ENCODE results near the gene NME5. TPM values are rescaled to one million over a fixed set of nuclear protein-coding genes. Genes with fewer than 3 reads are reported as not detected.

The NME5 gene
- total RNA-seq, 1 experiment from 2014 or later = 3.1 TPM

- peak; percentile 72 for ATAC-seq
- BruUV-seq (replicated peaks) = no TSS peak
- TF ChIP-seq ATF3 (IDR thresholded peaks at IDR 0.05) (no peak), EZH2phosphoT487 (IDR thresholded peaks at IDR 0.05; ENCODE audit: borderline replicate concordance) (no peak), JUND (IDR thresholded peaks at IDR 0.05) (no peak), EGR1 (IDR thresholded peaks at IDR 0.05; ENCODE audit: low read depth) (no peak), CTCF (IDR thresholded peaks at IDR 0.05 in 2 of 3, conservative IDR thresholded peaks at IDR 0.05 in 1 of 3; ENCODE audit: borderline replicate concordance in 1 of 3, insufficient read depth in 1 of 3, low read depth in 2 of 3, low read length in 2 of 3) (no peak), REST (IDR thresholded peaks at IDR 0.05; ENCODE audit: low read depth) (no peak), MAX (IDR thresholded peaks at IDR 0.05) (no peak), TCF7L2 (IDR thresholded peaks at IDR 0.05; ENCODE audit: borderline replicate concordance, extremely low read depth, insufficient read depth, insufficient read length) (no peak), CEBPB (IDR thresholded peaks at IDR 0.05; ENCODE audit: low read depth) (no peak), RAD21 (IDR thresholded peaks at IDR 0.05; ENCODE audit: low read depth) (no peak), ELF1 (IDR thresholded peaks at IDR 0.05; ENCODE audit: borderline replicate concordance, low read depth) (no peak), SRF (IDR thresholded peaks at IDR 0.05; ENCODE audit: low read depth) (no peak), ZBTB33 (IDR thresholded peaks at IDR 0.05; ENCODE audit: extremely low read depth, insufficient replicate concordance, low read length) (no peak), SP1 (IDR thresholded peaks at IDR 0.05; ENCODE audit: low read depth) (no peak), ZFX (IDR thresholded peaks at IDR 0.05) (no peak), EZH2 (IDR thresholded peaks at IDR 0.05) (no peak), ZNF274 (IDR thresholded peaks at IDR 0.05; ENCODE audit: low read depth, low read length) (no peak), SIN3A (IDR thresholded peaks at IDR 0.05; ENCODE audit: low read depth) (no peak)
- H3K27me3 ChIP-seq (ENCODE audit: insufficient read depth, low read length) = no peaks in the 10 kb centered on the region; the same call in 1 of the 2 replicates
- H3K4me1 ChIP-seq (ENCODE audit: control insufficient read depth in 1 of 2, insufficient read depth in 2 of 2, low read length in 2 of 2) = peaks cover 0 to 14% of the 10 kb centered on the region in 2 experiments; a peak in 2 of 4 replicates
- no peaks in the 10 kb centered on the region for H3K36me3 ChIP-seq (ENCODE audit: control insufficient read depth in 1 of 2, insufficient read depth in 2 of 2, low read length in 2 of 2)
- RAD21 ChIA-PET (ENCODE audit: low non-redundant PET in 1 of 2, low total read pairs in 2 of 2, uncharacterized antibody in 2 of 2, unreplicated experiment in 2 of 2) = no interaction called here
- no peak overlapping the region for H2AFZ ChIP-seq (ENCODE audit: low read depth, low read length, poor library complexity, severe bottlenecking)
- no peaks in the 10 kb centered on the region for H3K9me2 ChIP-seq (ENCODE audit: insufficient read depth)
- DNase-seq (ENCODE audit: low read depth, low spot score) = peak; percentile 28
- CTCF ChIA-PET = no interaction called here
- no peak overlapping the region for H3K4me3 ChIP-seq (replicated peaks in 1 of 2; ENCODE audit: low read depth in 1 of 2, low read length in 2 of 2)
- POLR2A ChIA-PET = no interaction called here
- H4K20me1 ChIP-seq (ENCODE audit: insufficient read depth) = no peaks in the 10 kb centered on the region
- H3K4me2 ChIP-seq (ENCODE audit: low read length) = peak overlapping the region; percentile 21; the same call in 1 of the 2 replicates
- no peaks in the 10 kb centered on the region for H3K79me2 ChIP-seq (ENCODE audit: insufficient read depth, low read length)
- H3K9me3 ChIP-seq (ENCODE audit: control insufficient read depth in 1 of 2, insufficient read depth in 1 of 2, low read depth in 1 of 2, low read length in 2 of 2) = no peaks in the 10 kb centered on the region
- H3K27ac ChIP-seq (ENCODE audit: low read depth, low read length) = no peak overlapping the region
- intact Hi-C loops (cut with micrococcal nuclease) = no loop called here
- no peak overlapping the region for H3K9ac ChIP-seq (ENCODE audit: low read length)
Measured at GRCh38 chr5:138096997-138097828, 42.0 kb downstream of the NME5 start.

Data from HCT116 (cell line).